8988T (cell line): Measurements from ENCODE around the gene PRKG1.

ENCODE experiments used
- DNase-seq: peaks from one replicate; pipeline ENCODE4 v3.0.0; 2011

Gene PRKG1

GRCh38 chr10:51972733-51973346, 898.6 kb downstream of the PRKG1 start:
- no peak for DNase-seq

- no peak for DNase-seq
These were observed 906.5 kb downstream of the PRKG1 start for GRCh38 chr10:51980752-51981151.

GRCh38 chr10:51981731-51982130, 907.4 kb downstream of the PRKG1 start:
- no peak for DNase-seq

- no peak for DNase-seq
These were observed 909.2 kb downstream of the PRKG1 start for GRCh38 chr10:51983481-51983880.

GRCh38 chr10:51985336-51985735, 911.0 kb downstream of the PRKG1 start:
- no peak for DNase-seq

- no peak for DNase-seq
These were observed 912.2 kb downstream of the PRKG1 start for GRCh38 chr10:51986516-51986915.

- no peak for DNase-seq
These were observed 919.2 kb downstream of the PRKG1 start for GRCh38 chr10:51993475-51993874.

- no peak for DNase-seq
These were observed 924.8 kb downstream of the PRKG1 start for GRCh38 chr10:51999096-51999495.

- no peak for DNase-seq
These were observed 930.2 kb downstream of the PRKG1 start for GRCh38 chr10:52004342-52004949.

GRCh38 chr10:52007091-52007490, 932.8 kb downstream of the PRKG1 start:
- no peak for DNase-seq

GRCh38 chr10:52011118-52011517, 936.8 kb downstream of the PRKG1 start:
- DNase-seq, result no peak

- no peak for DNase-seq
These were observed 944.8 kb downstream of the PRKG1 start for GRCh38 chr10:52019077-52019555.

- no peak for DNase-seq
These were observed 945.4 kb downstream of the PRKG1 start for GRCh38 chr10:52019656-52020055.

GRCh38 chr10:52020173-52020572, 945.9 kb downstream of the PRKG1 start:
- DNase-seq, result no peak

GRCh38 chr10:52020702-52021101, 946.4 kb downstream of the PRKG1 start:
- no peak for DNase-seq

GRCh38 chr10:52027055-52027705, 952.9 kb downstream of the PRKG1 start:
- DNase-seq, result no peak

GRCh38 chr10:52028523-52028858, 954.2 kb downstream of the PRKG1 start:
- no peak for DNase-seq

GRCh38 chr10:52029628-52030027, 955.3 kb downstream of the PRKG1 start:
- no peak for DNase-seq

- no peak for DNase-seq
These were observed 955.9 kb downstream of the PRKG1 start for GRCh38 chr10:52030051-52030790.

GRCh38 chr10:52030975-52031374, 956.7 kb downstream of the PRKG1 start:
- DNase-seq, result no peak

- no peak for DNase-seq
These were observed 957.5 kb downstream of the PRKG1 start for GRCh38 chr10:52031771-52032170.

GRCh38 chr10:52032681-52033629, 958.7 kb downstream of the PRKG1 start:
- no peak for DNase-seq
